ENCODE results near the gene C16orf74. TPM values are rescaled to one million over a fixed set of nuclear protein-coding genes. Genes with fewer than 3 reads are reported as not detected.

C16orf74 gene
- total RNA-seq, 1 donor = 0.81 TPM

GRCh38 chr16:85677383-85677967 is 73.4 kb downstream of the C16orf74 start:
- no peak overlapping the region for H3K4me3 ChIP-seq (ENCODE audit: low read depth, low read length)
- DNase-seq (ENCODE audit: low read depth) = no peak
- TF ChIP-seq, protein P1, sequence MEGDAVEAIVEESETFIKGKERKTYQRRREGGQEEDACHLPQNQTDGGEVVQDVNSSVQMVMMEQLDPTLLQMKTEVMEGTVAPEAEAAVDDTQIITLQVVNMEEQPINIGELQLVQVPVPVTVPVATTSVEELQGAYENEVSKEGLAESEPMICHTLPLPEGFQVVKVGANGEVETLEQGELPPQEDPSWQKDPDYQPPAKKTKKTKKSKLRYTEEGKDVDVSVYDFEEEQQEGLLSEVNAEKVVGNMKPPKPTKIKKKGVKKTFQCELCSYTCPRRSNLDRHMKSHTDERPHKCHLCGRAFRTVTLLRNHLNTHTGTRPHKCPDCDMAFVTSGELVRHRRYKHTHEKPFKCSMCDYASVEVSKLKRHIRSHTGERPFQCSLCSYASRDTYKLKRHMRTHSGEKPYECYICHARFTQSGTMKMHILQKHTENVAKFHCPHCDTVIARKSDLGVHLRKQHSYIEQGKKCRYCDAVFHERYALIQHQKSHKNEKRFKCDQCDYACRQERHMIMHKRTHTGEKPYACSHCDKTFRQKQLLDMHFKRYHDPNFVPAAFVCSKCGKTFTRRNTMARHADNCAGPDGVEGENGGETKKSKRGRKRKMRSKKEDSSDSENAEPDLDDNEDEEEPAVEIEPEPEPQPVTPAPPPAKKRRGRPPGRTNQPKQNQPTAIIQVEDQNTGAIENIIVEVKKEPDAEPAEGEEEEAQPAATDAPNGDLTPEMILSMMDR (IDR thresholded peaks at IDR 0.05; ENCODE audit: insufficient read depth, low read length) = no peak

- H3K4me3 ChIP-seq (ENCODE audit: low read depth, low read length) = no peak overlapping the region
- TF ChIP-seq, protein P1 (IDR thresholded peaks at IDR 0.05; ENCODE audit: insufficient read depth, low read length) = no peak
- no peak for DNase-seq (ENCODE audit: low read depth)
Observed at GRCh38 chr16:85676466-85676865, 74.4 kb downstream of the C16orf74 start.

DNA sequence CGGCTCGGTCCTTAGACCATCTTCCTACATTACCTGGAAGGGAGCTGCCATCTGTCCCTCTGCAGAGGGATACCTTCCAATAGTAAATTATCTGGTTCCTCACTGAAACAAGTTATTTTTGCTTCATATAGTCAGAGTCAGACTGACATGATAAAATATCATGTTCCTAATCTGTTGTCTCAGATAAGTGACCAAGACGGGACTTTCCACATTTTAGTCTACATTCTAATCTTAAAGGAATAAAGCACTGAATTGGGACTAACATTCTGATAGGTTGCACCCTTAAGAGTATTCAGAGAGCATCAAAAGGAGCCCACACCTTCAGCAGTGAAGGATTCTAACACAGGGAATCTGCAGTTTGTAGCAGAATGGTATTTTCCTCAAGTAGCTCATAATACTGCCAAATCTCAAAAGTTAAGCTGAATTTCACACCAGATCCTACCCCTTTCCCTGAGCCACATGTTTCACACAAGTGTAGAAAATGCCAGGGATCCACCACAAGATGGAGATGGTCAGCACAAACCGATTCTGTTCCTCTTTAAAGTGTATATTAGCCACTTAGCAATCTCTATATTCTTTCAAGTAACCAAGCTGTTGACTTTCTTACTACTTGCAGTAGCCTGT is 75.5 kb downstream of the C16orf74 start:
- peak; percentile 56 for DNase-seq (ENCODE audit: low read depth)
- TF ChIP-seq, protein P1 (IDR thresholded peaks at IDR 0.05; ENCODE audit: insufficient read depth, low read length) = peak; percentile 61
- no peak overlapping the region for H3K4me3 ChIP-seq (ENCODE audit: low read depth, low read length)

- H3K4me3 ChIP-seq (ENCODE audit: low read depth, low read length) = no peak overlapping the region
- TF ChIP-seq, protein P1 (IDR thresholded peaks at IDR 0.05; ENCODE audit: insufficient read depth, low read length) = no peak
- DNase-seq (ENCODE audit: low read depth) = no peak
Observed at GRCh38 chr16:85674828-85675227, 76.1 kb downstream of the C16orf74 start.

DNA sequence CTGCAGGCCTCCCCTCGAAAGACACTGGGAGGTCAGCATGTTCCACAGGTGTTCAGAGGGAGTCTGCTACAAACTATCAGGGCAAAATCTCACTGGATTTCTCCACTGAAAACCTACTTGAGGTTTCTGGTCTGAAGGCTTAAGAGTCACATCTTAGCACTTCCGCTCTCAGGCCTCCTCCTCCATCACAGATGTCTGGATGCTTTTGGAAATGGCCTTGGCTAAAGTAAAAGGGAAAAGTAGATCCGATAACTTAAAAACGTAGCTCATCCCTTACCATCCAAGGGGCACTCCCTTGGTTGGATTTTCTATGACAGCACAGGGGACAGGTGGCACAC is 76.5 kb downstream of the C16orf74 start:
- DNase-seq (ENCODE audit: low read depth) = no peak
- no peak overlapping the region for H3K4me3 ChIP-seq (ENCODE audit: low read depth, low read length)
- TF ChIP-seq, protein P1 (IDR thresholded peaks at IDR 0.05; ENCODE audit: insufficient read depth, low read length) = no peak

GRCh38 chr16:85673529-85674417 is 77.1 kb downstream of the C16orf74 start:
- no peak overlapping the region for H3K4me3 ChIP-seq (ENCODE audit: low read depth, low read length)
- TF ChIP-seq, protein P1 (IDR thresholded peaks at IDR 0.05; ENCODE audit: insufficient read depth, low read length) = no peak
- peak; percentile 53 for DNase-seq (ENCODE audit: low read depth)
